ENCODE data around the gene MT1E. TPM values are rescaled to one million over a fixed set of nuclear protein-coding genes. Genes with fewer than 3 reads are reported as not detected.

Gene MT1E
- 167 and 190 TPM in 2 replicates for total RNA-seq

DNA sequence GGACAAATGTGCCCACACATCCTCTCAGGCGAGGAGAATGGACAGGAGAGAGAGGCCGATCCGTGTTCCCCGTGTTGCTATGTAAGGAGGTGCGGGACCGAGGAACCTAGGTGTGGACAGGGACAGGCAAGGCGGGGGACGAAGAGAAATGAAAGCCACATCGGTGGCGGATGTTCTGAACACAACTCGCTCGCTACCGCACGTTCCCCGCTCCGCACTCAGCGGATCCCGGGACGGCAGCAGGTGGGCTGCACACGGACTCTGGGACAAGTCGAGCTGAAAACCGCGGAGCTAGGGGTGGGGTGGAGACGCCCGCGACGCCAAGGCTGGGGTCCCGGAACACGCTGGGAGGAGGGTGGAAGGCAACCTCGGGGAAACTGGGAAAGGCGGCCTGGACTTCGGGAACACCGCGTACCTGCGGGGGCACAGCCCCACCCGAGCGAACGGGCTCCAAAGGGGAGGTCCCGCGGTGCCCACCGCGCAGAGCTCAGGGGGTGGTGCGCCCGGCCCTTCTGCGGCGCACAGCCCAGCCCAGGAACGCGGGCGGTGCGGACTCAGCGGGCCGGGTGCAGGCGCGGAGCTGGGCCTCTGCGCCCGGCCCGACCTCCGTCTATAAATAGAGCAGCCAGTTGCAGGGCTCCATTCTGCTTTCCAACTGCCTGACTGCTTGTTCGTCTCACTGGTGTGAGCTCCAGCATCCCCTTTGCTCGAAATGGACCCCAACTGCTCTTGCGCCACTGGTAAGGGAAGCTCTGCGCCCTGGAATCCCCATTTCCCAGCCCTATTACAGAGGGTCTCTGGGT is at the start of gene MT1E:
TSS of gene MT1E (plus strand) at position 642 of the 803 bp plus-strand sequence. CDS start at position 713, 71 bp downstream.

DNA sequence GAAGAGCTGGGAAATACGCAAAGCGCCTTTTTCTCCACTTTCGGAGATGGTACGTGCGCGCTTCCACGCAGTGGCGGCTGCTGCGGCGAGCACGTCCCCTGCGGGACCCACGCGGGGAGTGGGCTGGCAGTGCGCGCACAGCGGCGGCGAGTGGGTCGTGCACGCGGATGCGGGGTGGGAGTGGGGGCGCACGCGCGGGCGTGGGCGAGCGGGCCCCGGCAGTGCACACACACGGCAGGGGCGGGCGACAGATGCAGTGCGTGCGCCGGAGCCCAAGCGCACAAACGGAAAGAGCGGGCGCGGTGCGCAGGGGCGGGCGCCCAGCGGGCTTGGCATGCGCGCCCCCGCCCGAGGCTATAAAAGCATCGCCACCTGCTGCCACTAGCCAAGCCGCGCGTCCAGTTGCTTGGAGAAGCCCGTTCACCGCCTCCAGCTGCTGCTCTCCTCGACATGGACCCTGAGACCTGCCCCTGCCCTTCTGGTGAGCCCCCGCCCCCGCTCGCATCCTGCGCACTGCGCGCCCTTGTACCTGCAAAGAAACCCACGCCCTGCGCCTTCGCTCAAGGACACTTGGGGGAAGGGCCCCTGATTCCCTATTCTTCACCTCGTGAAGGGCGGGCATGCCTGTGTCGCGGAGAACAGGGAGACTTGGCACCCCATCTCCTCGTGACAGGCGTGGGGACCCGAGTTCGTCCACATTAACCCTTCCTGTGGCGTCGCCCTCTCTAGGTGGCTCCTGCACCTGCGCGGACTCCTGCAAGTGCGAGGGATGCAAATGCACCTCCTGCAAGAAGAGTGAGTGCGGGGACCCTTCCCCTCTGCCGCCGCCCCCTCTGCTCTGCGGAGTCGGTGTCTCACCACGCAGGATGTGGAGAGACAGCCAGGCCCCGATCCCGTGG is 36.2 kb upstream of the MT1E start, which contains the start of gene MT3:
TSS of gene MT3 (plus strand) at position 388 of the 899 bp plus-strand sequence. CDS start at position 451, 63 bp downstream.

DNA sequence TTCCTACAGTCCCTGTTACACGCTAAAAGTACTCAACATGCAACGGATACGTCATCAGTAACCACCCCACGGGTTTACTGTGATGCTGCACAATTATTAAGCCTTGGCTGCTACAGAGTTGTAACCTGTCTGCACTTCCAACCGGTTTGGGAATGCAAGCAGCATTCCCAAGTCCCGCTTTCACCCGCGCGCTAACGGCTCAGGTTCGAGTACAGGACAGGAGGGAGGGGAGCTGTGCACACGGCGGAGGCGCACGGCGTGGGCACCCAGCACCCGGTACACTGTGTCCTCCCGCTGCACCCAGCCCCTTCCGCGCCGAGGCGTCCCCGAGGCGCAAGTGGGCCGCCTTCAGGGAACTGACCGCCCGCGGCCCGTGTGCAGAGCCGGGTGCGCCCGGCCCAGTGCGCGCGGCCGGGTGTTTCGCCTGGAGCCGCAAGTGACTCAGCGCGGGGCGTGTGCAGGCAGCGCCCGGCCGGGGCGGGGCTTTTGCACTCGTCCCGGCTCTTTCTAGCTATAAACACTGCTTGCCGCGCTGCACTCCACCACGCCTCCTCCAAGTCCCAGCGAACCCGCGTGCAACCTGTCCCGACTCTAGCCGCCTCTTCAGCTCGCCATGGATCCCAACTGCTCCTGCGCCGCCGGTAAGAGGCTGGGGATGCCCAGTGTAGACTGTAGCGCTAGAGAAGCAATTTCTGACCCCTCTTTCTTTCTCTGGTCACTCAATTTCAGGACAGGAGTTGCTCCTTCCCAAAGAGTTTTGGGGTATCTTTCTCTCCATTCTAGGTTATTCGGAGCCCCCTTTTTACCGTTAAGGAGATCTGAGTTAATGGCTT is 17.3 kb upstream of the MT1E start, which contains the start of gene MT2A:
TSS of gene MT2A (plus strand) at position 542 of the 833 bp plus-strand sequence. CDS start at position 614, 72 bp downstream.

DNA sequence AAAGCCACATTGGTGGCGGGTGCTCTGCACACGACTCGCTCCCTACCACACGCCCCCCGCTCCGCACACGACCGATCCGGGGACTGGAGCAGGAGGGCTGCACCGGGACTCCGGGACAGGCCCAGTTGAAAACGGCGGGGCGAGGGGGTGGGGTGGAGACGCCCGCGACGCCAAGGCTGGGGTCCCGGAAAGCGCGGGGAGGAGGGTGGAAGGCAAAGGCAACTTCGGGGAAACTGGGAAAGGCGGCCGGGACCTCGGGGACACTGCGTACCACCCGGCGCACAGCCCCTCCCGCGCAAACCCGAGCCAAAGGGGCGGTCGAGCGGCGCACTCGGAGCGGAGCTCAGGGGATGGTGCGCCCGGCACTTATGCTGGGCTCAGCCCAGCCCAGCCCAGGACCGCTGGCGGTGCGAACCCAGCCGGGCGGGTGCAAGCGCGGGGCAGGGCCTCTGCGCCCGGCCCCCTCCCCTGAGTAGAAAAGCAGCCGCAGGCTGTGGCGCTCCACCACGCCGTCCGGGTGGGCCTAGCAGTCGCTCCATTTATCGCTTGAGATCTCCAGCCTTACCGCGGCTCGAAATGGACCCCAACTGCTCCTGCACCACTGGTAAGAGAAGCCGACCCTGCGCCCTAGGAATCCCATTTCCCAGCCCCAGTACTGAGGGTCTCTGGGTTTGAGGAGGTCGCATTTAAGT is 6.7 kb downstream of the MT1E start, which contains the start of gene MT1M:
TSS of gene MT1M (plus strand) at position 504 of the 692 bp plus-strand sequence. CDS start at position 577, 73 bp downstream.

DNA sequence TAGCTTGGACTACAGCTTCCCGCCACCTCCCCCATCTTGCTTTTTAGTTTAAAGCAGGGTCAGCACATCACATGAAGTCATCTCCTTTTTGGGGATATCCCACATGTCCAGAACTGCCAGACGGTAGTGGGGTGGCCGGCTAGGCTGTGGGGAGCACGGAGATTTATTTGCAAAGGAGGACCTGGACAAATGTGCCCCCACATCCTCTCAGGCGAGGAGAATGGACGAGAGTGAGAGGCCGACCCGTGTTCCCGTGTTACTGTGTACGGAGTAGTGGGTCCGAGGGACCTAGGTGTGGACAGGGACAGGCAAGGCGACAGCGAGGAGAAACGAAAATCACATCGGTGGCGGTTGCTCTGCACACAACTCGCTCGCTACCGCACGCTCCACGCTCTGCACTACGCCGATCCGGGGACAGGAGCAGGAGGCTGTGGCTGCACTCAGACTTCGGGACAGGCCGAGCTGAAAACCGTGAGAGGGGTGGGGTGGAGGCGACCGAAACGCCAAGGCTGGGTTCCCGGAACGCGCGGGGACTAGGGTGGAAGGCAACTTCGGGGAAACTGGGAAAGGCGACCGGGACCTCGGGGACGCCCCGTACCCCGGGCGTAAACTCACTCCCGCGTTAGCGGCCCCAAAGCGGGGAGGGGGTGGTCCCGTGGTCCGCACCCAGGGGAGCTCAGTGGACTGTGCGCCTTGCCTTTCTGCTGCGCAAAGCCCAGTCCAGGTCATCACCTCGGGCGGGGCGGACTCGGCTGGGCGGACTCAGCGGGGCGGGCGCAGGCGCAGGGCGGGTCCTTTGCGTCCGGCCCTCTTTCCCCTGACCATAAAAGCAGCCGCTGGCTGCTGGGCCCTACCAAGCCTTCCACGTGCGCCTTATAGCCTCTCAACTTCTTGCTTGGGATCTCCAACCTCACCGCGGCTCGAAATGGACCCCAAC is 12.5 kb downstream of the MT1E start, which contains the start of gene MT1A:
TSS of gene MT1A (plus strand) at position 853 of the 937 bp plus-strand sequence. CDS start at position 926, 73 bp downstream.

DNA sequence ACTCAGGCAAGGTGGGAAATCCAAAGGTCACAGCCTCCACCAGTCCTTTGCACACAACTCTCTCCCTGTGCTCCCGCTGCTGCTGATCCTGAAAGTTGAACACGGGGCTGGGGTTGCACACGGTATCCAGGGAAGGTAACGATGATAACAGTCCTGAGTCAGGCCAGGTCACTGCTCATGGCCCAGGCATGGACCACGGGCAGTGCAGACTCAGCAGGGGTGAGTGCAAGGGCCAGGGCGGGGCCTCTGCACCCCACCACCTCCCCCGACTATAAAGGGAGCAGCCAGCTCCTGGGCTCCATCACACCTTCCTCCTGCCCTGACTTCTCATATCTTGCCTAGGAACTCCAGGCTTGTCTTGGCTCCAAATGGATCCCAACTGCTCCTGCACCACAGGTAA is 26.0 kb downstream of the MT1E start, which contains the start of gene MT1B:
TSS of gene MT1B (plus strand) at position 301 of the 400 bp plus-strand sequence. CDS start at position 369, 68 bp downstream.

DNA sequence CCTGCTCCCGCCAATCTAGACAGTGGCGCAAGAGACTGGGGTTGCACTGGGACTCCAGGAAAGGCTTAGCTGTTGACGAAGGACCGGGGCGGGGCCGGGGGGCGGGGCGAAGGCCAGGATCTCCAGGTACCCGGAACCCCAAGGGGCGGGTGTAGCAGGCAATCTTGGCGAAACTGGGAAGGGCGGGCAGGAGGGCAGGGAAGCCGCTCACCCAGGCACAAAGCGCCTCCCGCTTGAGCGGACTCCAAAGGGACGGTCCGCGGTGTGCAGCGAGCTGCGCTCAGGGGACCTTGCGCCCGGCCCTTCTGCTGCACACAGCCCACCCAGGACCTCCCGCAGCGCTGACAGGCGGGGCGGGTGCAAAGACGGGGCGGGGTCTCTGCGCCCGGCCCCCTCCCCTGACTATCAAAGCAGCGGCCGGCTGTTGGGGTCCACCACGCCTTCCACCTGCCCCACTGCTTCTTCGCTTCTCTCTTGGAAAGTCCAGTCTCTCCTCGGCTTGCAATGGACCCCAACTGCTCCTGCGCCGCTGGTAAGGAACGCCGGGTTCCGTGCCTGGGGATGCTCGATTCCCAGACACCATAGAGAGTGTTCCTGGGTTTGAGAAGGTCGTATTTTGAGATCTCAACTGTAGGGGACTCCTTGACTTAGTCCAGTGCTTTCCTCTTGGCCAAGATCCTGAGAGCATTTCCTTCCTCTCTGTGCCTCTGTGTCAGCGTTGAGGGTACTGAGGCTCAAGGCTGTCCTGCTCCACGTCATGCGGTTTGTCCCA is 32.2 kb downstream of the MT1E start, which contains the start of gene MT1F:
TSS of gene MT1F (plus strand) at position 405 of the 772 bp plus-strand sequence. CDS start at position 505, 100 bp downstream.

DNA sequence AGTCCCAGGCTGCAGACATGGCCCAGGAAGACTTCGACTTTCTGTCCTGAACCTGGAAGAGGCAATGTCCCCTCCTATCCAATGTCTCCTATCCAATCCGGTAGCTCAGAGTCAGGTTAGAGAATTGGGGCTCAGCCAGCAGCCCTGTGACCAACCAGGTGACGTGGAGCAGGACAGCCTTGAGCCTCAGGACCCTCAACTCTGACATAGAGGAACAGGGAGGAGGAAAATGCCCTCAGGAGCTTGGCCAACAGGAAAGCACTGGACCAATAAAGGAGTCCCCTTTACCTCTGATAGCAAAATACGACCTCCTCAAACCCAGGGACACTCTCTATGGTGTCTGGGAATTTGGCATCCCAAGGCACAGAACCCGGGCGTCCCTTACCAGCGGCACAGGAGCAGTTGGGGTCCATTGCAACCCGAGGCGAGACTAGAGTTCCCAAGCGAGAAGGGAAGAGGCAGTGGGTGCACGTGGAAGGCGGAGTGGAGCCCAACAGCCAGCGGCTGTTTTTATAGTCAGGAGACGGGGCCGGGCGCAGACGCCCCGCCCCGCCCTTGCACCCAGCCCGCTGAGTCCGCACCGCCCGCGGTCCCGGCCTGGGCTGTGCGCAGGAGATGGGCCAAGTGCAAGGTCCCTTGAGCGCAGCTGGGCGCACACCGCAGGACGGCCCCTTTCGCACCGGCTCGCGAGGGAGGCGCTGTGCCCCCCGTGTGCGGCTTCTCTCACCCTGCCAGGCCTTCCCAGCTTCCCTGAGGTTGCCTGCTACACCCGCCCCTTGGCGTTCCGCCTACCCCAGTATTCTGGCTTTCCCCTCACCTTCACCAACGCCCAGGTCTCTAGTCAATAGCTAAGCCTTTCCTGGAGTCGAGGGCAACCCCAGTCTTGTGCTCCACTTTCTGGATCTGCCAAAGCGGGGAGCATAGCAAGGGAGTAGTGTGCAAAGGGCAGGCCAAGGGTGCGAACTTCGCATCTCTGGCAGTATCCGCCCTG is 42.3 kb downstream of the MT1E start, which contains the start of gene MT1G:
TSS of gene MT1G (minus strand) at position 485 of the 991 bp plus-strand sequence. CDS start at position 413, 72 bp downstream.

DNA sequence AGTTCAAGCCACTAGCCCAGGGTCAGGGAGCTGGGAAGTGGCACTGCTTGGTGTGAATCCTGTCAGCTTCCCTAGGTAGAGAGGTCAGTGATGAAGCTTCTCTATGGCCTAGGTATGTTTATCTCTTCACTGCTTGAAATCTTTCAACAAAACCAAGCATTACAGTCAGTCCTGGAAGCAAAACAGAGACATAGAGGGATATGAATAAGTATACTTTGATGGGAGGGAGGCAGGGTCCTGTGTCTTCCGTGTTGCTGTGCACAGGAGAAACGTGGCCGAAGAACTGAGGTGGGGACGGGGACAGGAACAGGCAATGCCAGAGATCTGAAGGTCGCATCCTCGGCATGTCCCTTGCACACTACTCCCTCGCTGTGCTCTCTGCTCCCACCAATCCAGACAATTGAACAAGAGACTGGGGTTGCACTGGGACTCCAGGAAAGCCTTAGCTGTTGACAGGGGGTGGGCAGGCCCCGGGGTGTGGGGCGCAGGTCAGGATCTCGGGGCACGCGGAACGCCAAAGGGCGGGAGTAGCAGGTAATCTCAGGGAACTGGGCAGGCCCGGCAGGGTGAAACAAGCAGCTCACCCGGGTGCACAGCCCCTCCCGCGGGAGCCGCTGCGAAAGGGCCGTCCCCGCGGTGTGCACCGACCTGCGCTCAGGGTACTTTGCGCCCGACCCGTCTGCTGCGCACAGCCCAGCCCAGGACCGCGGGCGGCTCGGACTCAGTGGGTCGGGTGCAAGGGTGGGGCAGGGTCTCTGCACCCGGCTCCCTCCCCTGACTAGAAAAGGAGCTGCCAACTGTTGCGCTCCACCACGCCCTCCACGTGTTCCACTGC is 43.6 kb downstream of the MT1E start, which contains the start of gene MT1H:
TSS of gene MT1H (plus strand) at position 810 of the 835 bp plus-strand sequence. CDS start 71 bp downstream, outside the sequence.

Other genes starting within 250 kb of the MT1E start
- 191 and 338 TPM in 2 replicates for gene AMFR, start 200.2 kb upstream of the MT1E start, total RNA-seq
- gene NUDT21, start 174.4 kb upstream of the MT1E start, total RNA-seq: 56.9 and 116 TPM in 2 replicates
- gene OGFOD1, start 174.2 kb upstream of the MT1E start, total RNA-seq: 72.8 and 74.0 TPM in 2 replicates
- 72.9 and 108 TPM in 2 replicates for gene BBS2, start 105.8 kb upstream of the MT1E start, total RNA-seq
- not detected in 2 replicates for gene MT4, start 60.7 kb upstream of the MT1E start, total RNA-seq
- 0.66 TPM in 1 of 2 replicates, not detected in the other for gene MT3, start 36.3 kb upstream of the MT1E start, total RNA-seq
- gene MT2A, start 17.2 kb upstream of the MT1E start, total RNA-seq: 96.4 and 103 TPM in 2 replicates
- gene MT1M, start 6.9 kb downstream of the MT1E start, total RNA-seq: 2.6 and 5.1 TPM in 2 replicates
- gene MT1A, start 12.9 kb downstream of the MT1E start, total RNA-seq: 1.5 and 1.7 TPM in 2 replicates
- gene MT1B, start 26.1 kb downstream of the MT1E start, total RNA-seq: not detected in 2 replicates
- 0.17 TPM in 1 of 2 replicates, not detected in the other for gene MT1F, start 32.2 kb downstream of the MT1E start, total RNA-seq
- gene MT1G, start 42.3 kb downstream of the MT1E start, total RNA-seq: 0.58 TPM in 1 of 2 replicates, not detected in the other
- not detected in 2 replicates for gene MT1H, start 44.0 kb downstream of the MT1E start, total RNA-seq
- gene MT1X, start 56.7 kb downstream of the MT1E start, total RNA-seq: 19.5 and 41.6 TPM in 2 replicates
- 45.2 and 63.4 TPM in 2 replicates for gene NUP93, start 104.3 kb downstream of the MT1E start, total RNA-seq
- gene SLC12A3, start 239.4 kb downstream of the MT1E start, total RNA-seq: not detected in 2 replicates